GM10248 (cell line): ENCODE data around the gene CYTH1.
A peak's percentile ranks its signal among the peaks of the same experiment; 100 is the strongest.

Experiments
- CTCF ChIA-PET: fragments of 300-600 bp; sonication (Branson Sonifier 250); formaldehyde crosslinking; extraction: SDS; loops from one replicate; lab custom pipeline; 2021; ENCODE audit warnings: antibody characterized with exemption; lab: Yijun Ruan, JAX
- POLR2A ChIA-PET: fragments of 350-650 bp; sonication (Branson Sonifier 250); formaldehyde crosslinking; extraction: SDS; loops from one replicate; lab custom pipeline; 2020; ENCODE audit warnings: antibody characterized with exemption; lab: Yijun Ruan, JAX
- DNase-seq: peaks from one replicate; pipeline ENCODE4 v3.0.0; 2012; ENCODE audit errors: extremely low spot score
- CTCF ChIP-seq: IDR thresholded peaks from 2 replicates; pipeline ENCODE4 v1.5.1; 2012; ENCODE audit warnings: mild to moderate bottlenecking, low read depth; ENCODE audit errors: extremely low read depth, missing control alignments, control extremely low read depth

CYTH1 gene

GRCh38 chr17:78680436-78680835 lies 101.6 kb downstream of the CYTH1 start:
- ChIA-PET CTCF (interaction anchor here (2.3 kb wide), 1 partner anchor 14 kb away, joined by 8 read pairs; no protein-coding TSS in a partner anchor), POLR2A (interaction anchor here (1.1 kb wide), 1 partner anchor 10 kb away, joined by 3 read pairs; no protein-coding TSS in a partner anchor)
- DNase-seq, result no peak
- no peak for TF ChIP-seq CTCF

- POLR2A ChIA-PET, result interaction anchor here (1.1 kb wide), 1 partner anchor 9 kb away, joined by 3 read pairs; no protein-coding TSS in a partner anchor
- CTCF ChIA-PET, result interaction anchor here (2.3 kb wide), 1 partner anchor 13 kb away, joined by 8 read pairs; no protein-coding TSS in a partner anchor
- DNase-seq, result no peak
- no peak for TF ChIP-seq CTCF
These were observed 102.3 kb downstream of the CYTH1 start for GRCh38 chr17:78679495-78680395.

GRCh38 chr17:78678711-78679110 lies 103.4 kb downstream of the CYTH1 start:
- no peak for TF ChIP-seq CTCF
- ChIA-PET POLR2A (no interaction called here), CTCF (interaction anchor here (1.5 to 2.3 kb wide), 2 partner anchors 10 to 12 kb away, joined by 3 to 8 read pairs; no protein-coding TSS in a partner anchor)
- no peak for DNase-seq

- no peak for DNase-seq
- POLR2A ChIA-PET, result no interaction called here
These were observed 103.9 kb downstream of the CYTH1 start for GRCh38 chr17:78678222-78678557.

GRCh38 chr17:78677303-78678221 lies 104.5 kb downstream of the CYTH1 start:
- ChIA-PET CTCF (interaction anchor here (0.9 to 1.5 kb wide), 3 partner anchors 11 to 14 kb away, joined by 3 read pairs; no protein-coding TSS in a partner anchor), POLR2A (no interaction called here)
- no peak for TF ChIP-seq CTCF
- peak; percentile 23 for DNase-seq

More at GRCh38 chr17:78678222-78678557, 103.9 kb downstream of the CYTH1 start:
- TF ChIP-seq CTCF, result no peak
- CTCF ChIA-PET, result interaction anchor here (1.5 kb wide), 1 partner anchor 11 kb away, joined by 3 read pairs; no protein-coding TSS in a partner anchor
